CD1c-positive myeloid dendritic cell (primary cell): ENCODE data around the gene SELPLG.
A peak's percentile ranks its signal among the peaks of the same experiment; 100 is the strongest.
"Not testable (repeated sequence)": the region's sequence is repeated elsewhere in the genome, so short reads cannot be mapped to it uniquely, and the experiment has no call there.

Experiments
- DNase-seq: peaks from one replicate; pipeline ENCODE4 v3.0.0-alpha.2; 2016; ENCODE audit errors: extremely low spot score

SELPLG gene

DNA sequence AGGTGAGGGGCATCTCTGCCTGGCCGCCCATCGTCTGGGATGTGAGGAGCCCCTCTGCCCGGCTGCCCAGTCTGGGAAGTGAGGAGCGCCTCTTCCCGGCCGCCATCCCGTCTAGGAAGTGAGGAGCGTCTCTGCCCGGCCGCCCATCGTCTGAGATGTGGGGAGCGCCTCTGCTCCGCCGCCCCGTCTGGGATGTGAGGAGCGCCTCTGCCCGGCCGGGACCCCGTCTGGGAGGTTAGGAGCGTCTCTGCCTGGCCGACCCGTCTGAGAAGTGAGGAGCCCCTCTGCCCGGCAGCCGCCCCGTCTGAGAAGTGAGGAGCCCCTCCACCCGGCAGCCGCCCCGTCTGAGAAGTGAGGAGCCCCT is 22.1 kb upstream of the SELPLG start:
- not testable (repeated sequence) for DNase-seq

DNA sequence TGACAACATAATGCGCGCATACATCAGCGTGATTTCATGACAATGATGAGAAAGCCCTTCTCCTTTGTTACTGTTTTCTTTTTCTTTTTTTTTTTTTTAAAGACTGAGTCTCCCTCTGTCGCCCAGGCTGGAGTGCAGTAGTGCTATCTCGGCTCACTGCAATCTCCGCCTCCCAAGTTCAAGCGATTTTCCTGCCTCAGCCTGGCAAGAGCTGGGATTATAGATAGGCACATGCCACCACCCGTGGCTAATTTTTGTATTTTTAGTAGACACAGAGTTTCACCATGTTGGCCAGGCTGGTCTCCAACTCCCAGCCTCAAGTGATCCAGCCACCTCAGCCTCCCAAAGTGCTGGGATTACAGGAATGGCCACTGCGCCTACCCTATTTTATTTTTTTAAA is 20.9 kb upstream of the SELPLG start:
- not testable (repeated sequence) for DNase-seq

DNA sequence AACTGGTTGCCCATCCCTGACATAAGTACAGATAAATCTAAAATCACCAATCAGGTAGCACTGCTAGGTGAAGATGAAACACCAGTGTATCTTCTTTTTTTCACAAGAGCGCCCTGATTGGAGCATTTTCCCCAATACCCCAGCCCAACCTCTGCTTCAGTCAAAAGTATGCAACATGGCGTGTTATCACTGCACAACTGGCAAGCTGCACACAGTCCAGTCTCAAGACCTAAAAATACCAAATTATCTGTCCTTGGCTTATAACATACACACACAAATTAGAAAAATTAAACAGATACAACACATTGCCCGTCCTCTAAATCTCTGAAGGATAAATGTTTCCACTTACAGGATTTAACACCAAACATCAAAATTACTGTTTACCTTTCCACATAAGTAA is 20.2 kb upstream of the SELPLG start:
- DNase-seq, result no peak

DNA sequence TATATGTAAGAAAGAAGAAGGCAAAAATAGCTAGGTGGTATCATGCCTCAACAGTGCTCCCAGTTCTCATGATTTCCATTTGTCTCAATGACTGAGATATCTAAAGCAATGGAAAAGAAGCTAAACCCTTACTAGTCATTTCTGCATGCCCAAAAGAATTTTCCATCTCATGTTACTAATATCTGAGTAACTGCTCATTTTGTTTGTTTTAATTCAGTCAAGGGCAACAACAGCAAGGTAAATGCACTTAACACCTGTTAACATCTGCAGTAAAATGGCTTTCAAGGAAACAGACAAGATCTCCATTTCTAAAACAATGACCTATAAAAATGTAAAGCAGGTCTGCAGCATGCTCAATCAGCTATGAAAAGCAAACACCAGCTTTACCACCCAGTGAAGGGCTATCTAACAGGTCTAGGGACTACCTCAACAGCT is 19.4 kb upstream of the SELPLG start:
- no peak for DNase-seq

DNA sequence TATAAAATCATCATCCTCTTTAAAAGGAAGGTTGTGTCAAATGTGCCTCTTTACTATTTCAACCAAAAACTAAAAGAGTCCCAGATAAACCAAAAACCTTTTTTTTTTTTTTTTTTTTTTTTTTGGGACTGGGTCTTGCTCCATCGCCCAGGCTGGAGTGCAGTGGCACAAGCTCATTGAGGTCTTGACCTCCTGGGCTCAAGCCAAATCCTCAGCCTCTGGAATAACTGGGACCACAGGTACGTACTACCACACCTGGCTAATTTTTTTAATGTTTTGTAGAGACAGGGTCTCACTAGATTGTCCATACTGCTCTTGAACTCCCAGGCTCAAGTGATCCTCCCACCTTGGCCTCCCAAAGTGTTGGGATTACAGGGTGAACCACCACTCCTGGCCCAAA is 16.4 kb upstream of the SELPLG start:
- no peak for DNase-seq

DNA sequence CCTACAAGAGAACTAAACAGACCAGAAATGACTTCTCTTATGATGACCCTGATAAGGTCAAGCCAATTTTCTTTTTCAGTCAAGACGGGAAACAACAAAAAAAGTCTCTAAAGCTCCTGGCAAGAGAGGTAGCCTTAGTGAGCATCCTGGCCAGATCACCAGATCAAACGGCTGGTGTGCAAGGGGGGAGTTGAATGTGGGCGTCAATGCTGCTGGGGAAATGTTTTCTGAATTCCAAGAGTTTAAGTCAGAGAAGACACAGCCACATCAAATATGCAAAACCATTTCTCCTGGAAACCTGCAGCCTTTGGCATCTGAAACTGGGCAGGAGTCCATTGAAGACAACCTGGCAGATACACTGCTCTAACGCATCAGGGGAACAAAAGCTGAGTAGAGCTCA is 16.0 kb upstream of the SELPLG start:
- DNase-seq, result no peak

DNA sequence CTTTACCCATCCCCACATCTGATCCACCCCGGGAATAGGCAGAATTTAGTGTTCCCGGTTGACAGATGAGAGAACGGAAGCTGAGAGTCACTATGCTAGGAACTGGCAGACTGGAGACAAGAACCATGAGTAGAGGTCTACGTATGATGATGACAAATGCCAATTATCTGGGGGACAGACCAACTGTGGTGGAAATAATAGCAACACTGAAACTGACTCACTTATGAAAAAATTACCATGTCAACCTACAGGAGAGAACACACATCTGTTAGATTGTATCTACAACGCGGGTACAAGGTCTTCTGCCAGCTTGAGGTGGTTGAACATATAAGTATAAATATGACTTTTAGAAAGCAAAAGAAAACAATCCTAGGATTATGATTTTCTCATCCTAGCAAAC is 15.4 kb upstream of the SELPLG start:
- no peak for DNase-seq

DNA sequence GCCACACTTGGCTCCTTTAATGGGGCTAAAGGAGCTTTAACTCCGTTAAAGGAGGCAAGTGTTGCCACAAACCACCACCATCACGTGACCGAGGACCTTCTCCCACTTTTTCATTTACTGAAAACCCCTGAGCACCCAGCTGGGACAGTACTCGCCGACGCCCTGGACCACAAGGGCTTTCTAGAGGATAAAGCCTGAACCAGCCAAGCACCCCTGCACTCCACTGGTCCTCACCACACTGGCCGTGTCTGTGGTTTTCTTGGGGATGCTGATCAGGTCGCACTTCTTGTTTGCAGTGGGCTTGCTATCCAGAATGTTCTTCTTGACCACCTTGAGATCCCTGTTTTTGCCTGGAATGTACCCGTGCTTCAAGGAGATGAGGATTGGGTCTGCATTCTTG is 14.7 kb upstream of the SELPLG start:
- no peak for DNase-seq

DNA sequence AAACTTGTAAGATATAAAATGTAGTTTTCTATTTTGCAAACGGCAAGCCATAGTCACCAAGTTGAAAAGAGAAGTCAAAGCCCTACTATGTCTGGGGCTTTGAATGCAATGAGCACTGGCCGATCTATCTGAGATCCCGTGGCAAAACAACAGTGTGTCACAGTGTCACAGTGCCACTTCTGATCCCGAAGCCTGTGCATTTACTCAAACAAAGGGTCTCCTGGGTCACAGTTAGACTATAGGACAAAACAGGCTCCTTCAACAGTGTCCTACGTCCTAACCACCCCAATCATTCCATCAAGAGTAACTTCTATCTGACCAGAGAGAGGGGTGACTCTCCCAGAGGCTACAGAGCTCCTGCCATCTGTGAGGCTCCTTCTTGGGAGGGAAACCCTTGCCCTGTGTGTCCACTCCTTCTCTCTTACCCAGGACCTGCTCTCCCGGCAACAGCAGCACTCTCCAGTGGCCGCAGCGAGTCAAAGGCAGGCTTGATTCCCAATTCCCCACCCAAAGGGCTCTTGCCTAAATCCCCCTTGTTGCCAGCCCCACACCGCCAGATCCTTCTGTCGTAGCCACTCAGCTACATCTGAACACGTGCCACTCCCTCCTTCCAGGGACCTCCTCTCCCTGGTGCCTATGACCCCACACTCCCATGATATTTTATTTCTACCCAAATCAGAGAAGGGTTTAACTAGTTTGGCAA is 14.0 kb upstream of the SELPLG start:
- no peak for DNase-seq

DNA sequence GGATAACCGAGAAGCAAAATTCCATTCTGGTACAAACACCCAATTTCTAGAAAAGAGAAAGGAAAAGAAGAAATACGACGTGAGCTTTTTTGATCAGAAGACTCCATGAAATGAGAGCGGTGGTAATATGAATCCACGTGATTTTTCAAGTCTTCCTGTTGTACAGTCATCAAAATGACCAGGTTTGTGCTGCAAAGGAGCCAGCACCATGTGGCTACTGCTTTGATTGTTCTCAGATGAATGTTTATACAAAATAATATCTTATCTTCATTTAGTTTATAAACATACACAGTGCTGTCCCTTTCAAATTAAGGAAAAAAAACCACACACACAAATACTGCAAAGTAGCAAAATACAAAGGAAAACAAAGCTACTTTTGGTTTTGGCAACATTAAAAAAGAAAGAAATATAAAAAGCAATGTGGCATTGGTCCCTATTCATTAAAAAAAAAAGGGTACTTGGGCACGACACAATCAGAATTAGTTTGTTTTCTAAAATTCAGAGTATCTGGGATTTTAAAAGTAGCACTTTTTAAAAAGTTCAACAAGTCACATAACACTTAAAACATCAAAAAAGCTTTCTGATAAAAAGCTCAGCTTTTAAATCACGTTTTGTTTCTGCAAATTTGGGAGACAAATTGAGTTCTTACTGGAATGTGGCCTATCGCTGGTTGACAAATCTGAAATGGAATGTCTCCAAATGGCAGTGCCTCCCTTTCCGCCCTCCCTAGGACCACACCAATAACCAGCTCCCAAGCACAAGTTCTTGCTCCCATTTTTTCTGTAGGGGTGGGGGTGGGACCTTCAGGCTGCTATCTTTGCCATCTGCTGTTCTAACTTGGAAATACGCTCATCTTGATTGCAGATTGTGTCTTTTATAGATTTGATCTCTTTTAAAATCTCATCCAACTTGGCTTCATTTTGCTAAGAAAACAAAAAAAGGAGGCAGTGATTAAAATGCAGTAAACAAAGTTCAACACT is 13.2 kb upstream of the SELPLG start:
- no peak for DNase-seq

DNA sequence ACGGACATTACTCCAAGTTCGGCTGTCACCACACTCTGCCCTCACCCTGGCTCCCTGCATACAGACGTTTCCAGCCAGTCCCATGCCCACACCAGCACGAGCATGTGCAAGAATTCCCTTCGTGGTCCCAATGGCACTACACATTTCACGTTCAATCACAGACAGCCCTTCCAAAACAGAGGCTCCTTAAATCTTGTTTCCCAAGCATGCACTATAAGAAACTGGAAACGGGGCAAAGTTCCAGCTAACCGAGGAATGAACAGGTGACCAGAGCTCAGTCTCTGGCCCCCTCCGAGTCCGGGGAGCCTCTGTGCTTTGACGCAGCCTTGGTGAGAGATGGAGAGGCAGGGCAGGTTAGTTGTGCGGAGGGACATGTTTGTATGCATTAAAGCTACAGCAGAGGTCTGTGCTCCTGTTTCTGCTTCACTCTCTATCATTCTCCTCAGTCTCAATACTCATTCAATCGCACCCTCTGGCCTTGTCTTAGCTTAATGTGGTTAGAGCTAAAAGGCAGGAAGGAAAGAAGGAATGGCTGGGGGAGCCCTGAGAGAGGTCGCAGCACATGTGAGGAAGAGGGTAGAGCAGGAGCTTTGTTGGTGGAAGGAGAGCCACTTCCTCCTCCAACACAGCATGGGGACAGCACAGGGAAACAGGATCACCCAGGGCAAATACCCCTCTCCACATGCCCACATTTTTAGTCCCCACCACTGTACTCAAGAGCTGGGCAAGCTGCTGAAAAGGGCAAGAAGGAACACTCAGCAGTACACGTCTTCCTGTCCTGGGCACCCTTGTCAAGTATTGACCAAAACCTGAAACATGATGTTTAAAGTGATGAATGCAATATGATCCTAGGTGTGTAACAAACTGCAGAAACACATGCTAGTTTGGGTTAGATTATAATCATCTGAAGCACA is 12.2 kb upstream of the SELPLG start:
- DNase-seq, result no peak

DNA sequence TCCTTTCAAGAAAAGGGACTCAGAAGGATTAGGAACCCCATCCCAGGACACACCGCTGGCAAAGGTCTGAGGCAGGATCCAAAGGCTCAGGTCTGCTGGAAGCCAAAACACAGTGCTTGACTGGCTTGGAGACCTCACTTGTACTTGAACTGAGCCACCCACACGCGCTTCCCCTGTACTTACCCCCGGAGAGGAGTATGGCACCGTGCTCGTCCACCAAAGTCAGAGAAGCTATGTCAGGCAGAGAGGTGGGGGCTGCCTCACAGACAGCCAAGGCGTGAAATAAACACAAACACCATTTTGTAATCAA is 11.1 kb upstream of the SELPLG start:
- DNase-seq, result no peak

DNA sequence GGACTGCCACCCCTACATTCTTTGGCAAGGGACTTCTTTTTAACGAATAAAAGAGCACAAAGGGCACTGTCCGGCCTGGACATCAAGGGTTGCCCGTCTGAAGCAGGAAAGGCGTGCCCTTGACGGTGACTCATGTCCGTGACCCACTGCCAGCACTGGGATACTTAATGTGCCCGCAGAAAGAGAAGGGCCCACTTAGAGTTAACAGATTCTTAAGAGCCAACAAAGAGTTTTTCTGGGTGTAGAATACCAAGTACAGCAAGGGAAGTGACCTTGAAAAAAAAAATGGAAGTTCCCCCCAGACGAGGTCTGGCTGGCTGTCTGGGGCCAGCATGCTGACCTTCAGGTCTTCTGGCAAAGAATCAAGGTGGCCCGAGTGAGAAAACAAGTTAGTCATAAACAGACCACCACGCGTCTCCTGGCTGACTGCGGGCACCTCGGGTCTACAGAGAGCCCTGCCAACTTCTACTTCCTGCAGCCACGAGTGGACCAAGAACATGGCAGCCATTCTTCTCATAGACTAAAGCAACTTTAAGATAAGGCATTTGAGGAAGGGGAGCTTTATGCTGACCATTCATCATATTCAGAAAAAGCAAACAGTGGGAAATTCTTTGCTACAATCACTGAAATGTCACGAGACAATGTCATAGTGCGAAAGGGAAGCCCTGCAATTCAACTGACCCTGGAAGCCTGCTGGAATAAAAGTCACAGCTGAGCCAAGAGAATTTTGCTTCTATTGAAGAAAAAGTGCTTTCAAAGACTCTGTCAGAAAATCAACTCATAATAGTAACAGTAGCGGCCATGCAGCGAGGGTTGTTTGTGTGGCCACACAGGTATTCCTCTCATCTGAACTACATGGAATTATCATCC is 10.5 kb upstream of the SELPLG start:
- peak; percentile 64 for DNase-seq

DNA sequence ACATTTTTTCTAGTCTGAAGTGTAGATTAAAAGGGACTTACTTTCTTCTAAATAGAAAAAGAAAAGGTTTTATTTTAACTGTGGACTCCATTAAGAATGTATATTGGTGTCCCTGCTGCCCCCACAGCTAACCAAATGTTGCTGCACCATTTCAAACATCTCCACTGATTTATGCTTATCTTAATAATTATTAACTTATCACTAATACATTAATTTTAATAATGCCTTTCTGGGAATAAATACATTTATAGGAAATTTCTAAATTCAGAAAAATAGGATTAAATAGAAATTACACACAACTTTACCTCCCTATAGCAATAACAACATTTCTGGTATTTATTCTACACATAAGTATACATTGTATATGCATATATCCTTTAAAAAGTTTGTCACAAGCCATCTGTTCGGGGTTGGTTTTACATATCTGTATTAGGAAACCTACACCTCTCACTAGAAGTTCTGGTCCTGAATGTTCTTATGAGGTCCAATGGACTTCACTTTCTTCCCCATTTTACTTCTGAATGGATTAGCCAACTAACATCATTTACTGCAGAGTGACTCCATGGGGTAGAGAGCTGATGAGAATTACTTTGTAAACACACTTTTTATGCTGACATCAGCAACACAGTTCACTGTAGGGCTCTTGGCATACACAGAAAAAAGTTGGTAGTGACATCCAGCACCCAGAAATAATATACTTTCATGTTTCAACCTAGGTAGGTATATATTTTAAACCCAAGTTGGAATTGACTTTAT is 9.4 kb upstream of the SELPLG start:
- no peak for DNase-seq

DNA sequence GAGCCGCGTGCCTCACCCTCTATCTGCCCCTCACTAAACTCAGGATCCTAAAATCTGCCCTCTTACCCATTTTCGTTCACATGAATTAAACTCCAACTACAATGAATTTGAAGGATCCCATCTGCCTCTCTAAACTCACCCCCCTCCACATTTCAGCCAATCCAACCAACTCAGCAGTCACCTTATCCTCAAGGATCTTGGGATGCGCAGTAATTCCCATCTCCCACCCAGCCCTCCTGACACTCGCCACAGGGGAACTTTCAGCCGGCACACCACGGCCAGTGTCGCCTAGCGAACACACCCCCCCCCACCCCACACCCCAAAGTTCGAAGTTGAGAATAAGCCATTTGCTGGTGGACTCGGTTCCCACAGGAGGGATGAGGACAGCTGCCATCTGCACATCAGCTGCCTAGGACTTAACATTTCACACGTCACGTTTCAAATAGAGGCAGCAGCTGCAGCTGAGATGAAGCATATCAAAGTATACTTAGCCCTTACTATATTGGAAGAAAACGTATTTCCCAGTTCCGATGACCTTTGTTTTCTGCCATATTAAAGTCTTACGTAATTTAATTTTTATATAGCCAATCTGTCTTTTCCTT is 8.7 kb upstream of the SELPLG start:
- no peak for DNase-seq

DNA sequence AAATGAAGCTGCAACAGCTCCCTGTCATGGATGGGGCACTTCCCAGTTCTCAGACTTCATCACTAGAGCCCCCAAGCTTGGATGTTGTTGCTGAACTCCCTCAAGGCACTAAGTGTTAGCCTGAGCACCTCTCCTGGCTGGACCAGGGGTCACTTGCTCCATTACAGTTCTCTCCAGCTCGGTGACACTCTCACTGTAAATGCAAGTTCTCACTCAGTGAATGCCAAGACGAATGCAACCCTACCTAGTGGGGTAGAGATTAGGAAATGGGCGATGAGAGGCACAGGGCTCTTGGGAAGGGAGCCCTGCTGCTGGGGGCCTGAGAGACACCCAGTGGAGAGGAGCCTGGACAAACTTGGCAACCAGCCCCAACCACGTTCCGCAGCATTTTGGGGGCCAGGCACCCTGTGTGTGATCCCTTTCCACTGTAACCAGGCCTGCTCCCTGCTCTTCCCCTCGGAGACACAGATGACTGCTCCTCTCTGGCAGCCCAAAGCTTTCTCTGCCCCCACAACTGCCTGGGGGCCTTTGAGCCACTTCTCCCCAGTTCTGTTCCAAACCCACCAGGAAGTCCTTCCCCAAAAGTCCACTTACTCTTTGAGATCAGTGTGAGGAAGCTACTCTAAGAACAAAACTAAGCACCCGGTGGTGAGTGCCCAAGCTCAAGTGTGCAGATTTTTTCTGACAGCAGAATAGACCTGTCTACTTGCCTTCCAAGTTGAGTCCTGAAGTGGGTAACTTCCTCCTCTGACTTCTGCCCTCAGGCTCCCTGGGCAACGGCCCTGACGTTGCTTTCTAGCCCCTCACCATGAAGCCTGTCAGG is 8.0 kb upstream of the SELPLG start:
- peak; percentile 74 for DNase-seq

DNA sequence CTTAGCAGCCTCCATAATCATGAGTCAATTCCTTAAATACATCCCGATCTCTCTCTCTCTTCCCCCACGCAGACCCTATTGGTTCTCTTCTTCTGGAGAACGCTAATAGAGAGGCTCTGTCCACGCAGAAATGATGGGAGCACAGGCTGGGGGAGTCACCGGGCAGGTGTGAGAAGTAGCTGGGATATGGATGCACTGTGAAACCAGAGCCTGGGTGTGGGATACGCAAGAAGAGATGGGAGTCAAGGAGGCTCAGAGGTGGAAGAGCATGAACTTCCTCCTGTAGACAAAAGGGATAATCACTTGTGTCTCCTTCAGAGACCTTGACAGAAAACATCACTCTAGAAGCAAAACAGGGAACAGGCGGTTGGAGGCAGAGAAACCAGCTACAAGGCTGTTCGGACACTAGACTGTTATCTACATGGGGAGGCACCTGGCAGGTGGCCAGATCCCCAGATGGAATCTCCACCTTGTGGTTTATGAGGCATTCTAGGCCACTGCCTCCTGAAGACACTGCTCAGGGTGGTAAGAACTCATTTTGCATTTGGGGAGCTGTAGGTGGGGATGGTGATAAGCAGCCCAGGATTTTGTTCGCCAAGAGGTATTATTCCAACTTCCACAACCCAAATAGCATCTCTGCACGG is 7.2 kb upstream of the SELPLG start:
- no peak for DNase-seq

DNA sequence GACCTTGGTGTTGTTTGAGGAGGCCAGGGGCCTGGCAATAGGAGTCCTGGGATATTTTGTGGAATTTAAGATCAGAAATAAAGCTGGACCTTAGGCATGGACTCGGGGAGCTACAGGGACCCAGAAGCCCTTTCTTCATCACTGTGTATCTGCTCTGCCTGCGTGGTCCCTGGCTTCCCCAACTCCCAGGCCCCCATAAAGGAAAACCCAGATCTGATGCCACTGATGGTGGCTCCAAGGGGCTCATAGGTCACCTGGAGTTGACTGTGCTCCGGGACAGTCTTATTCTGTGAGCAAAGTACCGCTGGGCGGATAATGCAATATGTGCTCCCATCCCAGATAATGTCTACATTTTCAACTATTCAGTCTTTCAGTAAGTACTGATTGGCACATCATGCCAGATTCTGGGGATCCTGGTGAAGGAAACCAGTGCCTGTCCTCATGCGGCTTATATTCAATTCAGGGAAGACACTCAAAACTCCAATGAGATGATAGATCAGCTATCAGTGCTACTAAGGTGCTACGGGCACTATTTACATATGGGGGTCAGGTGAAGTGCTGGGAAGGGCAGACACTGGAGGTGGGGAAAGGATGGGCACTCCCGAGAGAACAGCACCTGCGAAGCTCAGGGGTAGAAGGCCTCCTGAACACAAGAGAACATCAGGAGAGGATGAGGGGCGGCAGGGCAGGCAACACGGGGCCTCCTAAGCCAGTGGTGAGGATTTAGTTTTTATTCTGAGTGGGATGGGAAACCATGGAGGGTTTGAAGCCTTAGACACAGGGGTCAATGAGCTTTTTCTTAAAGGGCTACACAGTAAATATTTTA is 5.5 kb upstream of the SELPLG start:
- no peak for DNase-seq
